EL (cell line): ENCODE data around the gene ADAMTS19.
"Not testable (repeated sequence)": the region's sequence is repeated elsewhere in the genome, so short reads cannot be mapped to it uniquely, and the experiment has no call there.

Source experiments
- DNase-seq: peaks from one replicate; pipeline ENCODE4 v3.0.0-alpha.2; 2016

ADAMTS19 gene

GRCh38 chr5:129474544-129474943, 14.4 kb downstream of the ADAMTS19 start:
- DNase-seq, result no peak

GRCh38 chr5:129476751-129477150, 16.7 kb downstream of the ADAMTS19 start:
- DNase-seq, result no peak

GRCh38 chr5:129477532-129477931, 17.4 kb downstream of the ADAMTS19 start:
- no peak for DNase-seq

GRCh38 chr5:129481161-129481560, 21.1 kb downstream of the ADAMTS19 start:
- DNase-seq, result no peak

- no peak for DNase-seq
Observed at GRCh38 chr5:129496421-129496820, 36.3 kb downstream of the ADAMTS19 start.

GRCh38 chr5:129496864-129497595, 36.9 kb downstream of the ADAMTS19 start:
- DNase-seq, result no peak

- no peak for DNase-seq
Observed at GRCh38 chr5:129499208-129499852, 39.2 kb downstream of the ADAMTS19 start.

- DNase-seq, result no peak
Observed at GRCh38 chr5:129500101-129500500, 40.0 kb downstream of the ADAMTS19 start.

- peak; percentile 3 for DNase-seq
Observed at GRCh38 chr5:129506086-129506485, 46.0 kb downstream of the ADAMTS19 start.

GRCh38 chr5:129506950-129507349, 46.9 kb downstream of the ADAMTS19 start:
- DNase-seq, result no peak

GRCh38 chr5:129507527-129507926, 47.4 kb downstream of the ADAMTS19 start:
- no peak for DNase-seq

- DNase-seq, result no peak
Observed at GRCh38 chr5:129508606-129509005, 48.5 kb downstream of the ADAMTS19 start.

- DNase-seq, result no peak
Observed at GRCh38 chr5:129509363-129509975, 49.4 kb downstream of the ADAMTS19 start.

- DNase-seq, result no peak
Observed at GRCh38 chr5:129511291-129511690, 51.2 kb downstream of the ADAMTS19 start.

GRCh38 chr5:129541051-129541450, 81.0 kb downstream of the ADAMTS19 start:
- no peak for DNase-seq

GRCh38 chr5:129541648-129542251, 81.7 kb downstream of the ADAMTS19 start:
- DNase-seq, result peak; percentile 14

GRCh38 chr5:129547137-129547536, 87.0 kb downstream of the ADAMTS19 start:
- DNase-seq, result no peak

GRCh38 chr5:129554134-129554904, 94.2 kb downstream of the ADAMTS19 start:
- no peak for DNase-seq

- no peak for DNase-seq
Observed at GRCh38 chr5:129563585-129563984, 103.5 kb downstream of the ADAMTS19 start.

- DNase-seq, result no peak
Observed at GRCh38 chr5:129569295-129569694, 109.2 kb downstream of the ADAMTS19 start.

- DNase-seq, result no peak
Observed at GRCh38 chr5:129572060-129572459, 112.0 kb downstream of the ADAMTS19 start.

- DNase-seq, result not testable (repeated sequence)
Observed at GRCh38 chr5:129584496-129584895, 124.4 kb downstream of the ADAMTS19 start.
